Loucy (cell line): ENCODE measurements around the gene KRT3.

Experiments used
- H2AFZ ChIP-seq: fragments of 200-600 bp; sonication (generic); 2 replicates; pipeline ENCODE4 v1.6.0; 2016; ENCODE audit warnings: antibody characterized with exemption, mild to moderate bottlenecking, low read length, moderate library complexity
- H3F3A ChIP-seq: fragments of 200-600 bp; 2 replicates; pipeline ENCODE4 v1.6.0; 2016; ENCODE audit warnings: antibody characterized with exemption, low read depth, mild to moderate bottlenecking
- H3K27me3 ChIP-seq: fragments of 200-600 bp; sonication (generic); 2 replicates; pipeline ENCODE4 v1.6.1; 2014; ENCODE audit warnings: low read length, mild to moderate bottlenecking; ENCODE audit not compliant: insufficient read depth, poor library complexity, severe bottlenecking
- H3K36me3 ChIP-seq: fragments of 200-600 bp; sonication (generic); 2 replicates; pipeline ENCODE4 v1.6.1; 2016; ENCODE audit warnings: low read length; ENCODE audit not compliant: insufficient read depth
- H3K4me1 ChIP-seq: fragments of 200-600 bp; sonication (generic); 2 replicates; pipeline ENCODE4 v1.5.1; 2014; ENCODE audit warnings: low read length, mild to moderate bottlenecking; ENCODE audit not compliant: insufficient read depth, poor library complexity, severe bottlenecking
- H3K4me2 ChIP-seq: fragments of 200-600 bp; sonication (generic); 2 replicates; pipeline ENCODE4 v1.6.0; 2014; ENCODE audit warnings: antibody characterized with exemption, low read length, low read depth, mild to moderate bottlenecking; ENCODE audit not compliant: poor library complexity, severe bottlenecking
- H3K4me3 ChIP-seq: fragments of 200-600 bp; sonication (generic); 2 replicates; pipeline ENCODE4 v1.5.1; 2014; ENCODE audit warnings: low read length, mild to moderate bottlenecking, mixed read lengths; ENCODE audit not compliant: poor library complexity, severe bottlenecking
- H3K79me2 ChIP-seq: fragments of 200-600 bp; sonication (generic); 2 replicates; pipeline ENCODE4 v1.6.1; 2014; ENCODE audit warnings: low read length; ENCODE audit not compliant: insufficient read depth
- H3K9ac ChIP-seq: fragments of 200-600 bp; sonication (generic); 2 replicates; pipeline ENCODE4 v1.6.0; 2014; ENCODE audit warnings: mild to moderate bottlenecking, low read depth, low read length, moderate library complexity; ENCODE audit not compliant: poor library complexity, severe bottlenecking
- H3K9me2 ChIP-seq: fragments of 200-600 bp; sonication (generic); replicated peaks from 2 replicates; pipeline ENCODE4 v1.6.1; 2016; ENCODE audit warnings: low read depth, low read length, mixed read lengths
- H3K9me3 ChIP-seq: fragments of 200-600 bp; sonication (generic); 2 replicates; pipeline ENCODE4 v1.6.1; 2014; ENCODE audit warnings: mild to moderate bottlenecking, antibody characterized with exemption, low read length, low read depth; ENCODE audit not compliant: insufficient read depth
- H4K20me1 ChIP-seq: fragments of 200-600 bp; sonication (generic); 2 replicates; pipeline ENCODE4 v1.6.0; 2014; ENCODE audit warnings: antibody characterized with exemption, low read length, mild to moderate bottlenecking; ENCODE audit not compliant: insufficient read depth, poor library complexity, severe bottlenecking
- CTCF ChIP-seq: fragments of 200-600 bp; sonication (generic); conservative IDR thresholded peaks from 2 replicates; pipeline ENCODE4 v1.5.1; 2014; ENCODE audit warnings: mild to moderate bottlenecking, antibody characterized with exemption, low read length
- EZH2phosphoT487 ChIP-seq: fragments of 200-600 bp; IDR thresholded peaks from 2 replicates; pipeline ENCODE4 v1.6.1; 2018; ENCODE audit warnings: antibody characterized with exemption, mild to moderate bottlenecking, moderate library complexity, borderline replicate concordance

KRT3 gene

GRCh38 chr12:52744493-52745156 is 51.3 kb downstream of the KRT3 start:
- H3K27me3 ChIP-seq, result no peaks in the 10 kb centered on the region
- no peak for TF ChIP-seq EZH2phosphoT487
- TF ChIP-seq CTCF, result no peak
- no peaks in the 10 kb centered on the region for H3K36me3 ChIP-seq
- H3K9ac ChIP-seq, result no peak overlapping the region
- peaks cover 10% of the 10 kb centered on the region for H3K4me1 ChIP-seq
- H3K4me3 ChIP-seq, result no peak overlapping the region
- no peaks in the 10 kb centered on the region for H3K9me2 ChIP-seq
- no peak overlapping the region for H3K4me2 ChIP-seq
- no peak overlapping the region for H2AFZ ChIP-seq
- no peaks in the 10 kb centered on the region for H3K9me3 ChIP-seq
- H4K20me1 ChIP-seq, result no peaks in the 10 kb centered on the region
- no peaks in the 10 kb centered on the region for H3F3A ChIP-seq
- H3K79me2 ChIP-seq, result no peaks in the 10 kb centered on the region

- H3K36me3 ChIP-seq, result no peaks in the 10 kb centered on the region
- no peaks in the 10 kb centered on the region for H3K4me1 ChIP-seq
- no peaks in the 10 kb centered on the region for H4K20me1 ChIP-seq
- H2AFZ ChIP-seq, result no peak overlapping the region
- no peaks in the 10 kb centered on the region for H3K9me2 ChIP-seq
- H3K27me3 ChIP-seq, result no peaks in the 10 kb centered on the region
- no peaks in the 10 kb centered on the region for H3K9me3 ChIP-seq
- H3F3A ChIP-seq, result no peaks in the 10 kb centered on the region
- no peak for TF ChIP-seq CTCF
- TF ChIP-seq EZH2phosphoT487, result no peak
- no peak overlapping the region for H3K9ac ChIP-seq
- H3K4me3 ChIP-seq, result no peak overlapping the region
- H3K4me2 ChIP-seq, result no peak overlapping the region
- no peaks in the 10 kb centered on the region for H3K79me2 ChIP-seq
Observed at GRCh38 chr12:52742822-52743457, 53.0 kb downstream of the KRT3 start.

DNA sequence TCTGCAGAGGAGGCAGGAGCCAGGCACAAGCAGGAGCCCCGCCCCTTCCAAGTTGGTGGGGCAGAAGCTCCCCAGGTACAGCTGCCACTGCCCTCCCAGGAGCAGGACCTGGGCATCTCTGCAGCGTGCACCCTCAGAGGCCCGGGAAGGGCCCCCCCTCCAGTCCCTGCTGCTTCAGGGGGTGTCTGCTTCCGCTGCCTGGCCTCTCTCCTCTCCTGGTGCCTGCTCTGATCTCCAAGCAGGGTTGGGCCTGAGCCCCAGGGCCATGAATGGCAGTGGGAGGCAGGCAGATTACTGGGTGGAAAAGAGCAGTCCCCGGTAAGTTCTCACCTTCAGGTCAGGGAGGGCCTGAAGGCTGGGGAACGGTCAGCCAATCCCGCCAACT is 53.7 kb downstream of the KRT3 start:
- H2AFZ ChIP-seq, result no peak overlapping the region
- no peak overlapping the region for H3K4me2 ChIP-seq
- no peaks in the 10 kb centered on the region for H3K9me2 ChIP-seq
- H3K9me3 ChIP-seq, result no peaks in the 10 kb centered on the region
- H3K4me1 ChIP-seq, result no peaks in the 10 kb centered on the region
- TF ChIP-seq EZH2phosphoT487 (no peak), CTCF (no peak)
- no peaks in the 10 kb centered on the region for H3K36me3 ChIP-seq
- H3K4me3 ChIP-seq, result no peak overlapping the region
- no peak overlapping the region for H3K9ac ChIP-seq
- no peaks in the 10 kb centered on the region for H3K27me3 ChIP-seq
- no peaks in the 10 kb centered on the region for H4K20me1 ChIP-seq
- no peaks in the 10 kb centered on the region for H3K79me2 ChIP-seq
- H3F3A ChIP-seq, result no peaks in the 10 kb centered on the region
